Lung (tissue), 12 donors: ENCODE results near the gene AHCY. TPM values are rescaled to one million over a fixed set of nuclear protein-coding genes. Genes with fewer than 3 reads are reported as not detected.

Experiments
- ATAC-seq: fragments of 200-7000 bp; cut with Tn5 transposase; one replicate; pipeline ENCODE4 v1.9.1; 2020; ENCODE audit warnings: moderate number of reproducible peaks; ENCODE audit not compliant: insufficient read depth, low FRiP score
- DNase-seq, 3 donors: peaks; one replicate each; pipeline ENCODE4 v3.0.0-alpha.2; 2013 to 2017
- H3K27ac ChIP-seq, 2 donors: one replicate each; pipeline ENCODE4 v1.5.1; 2013; ENCODE audit warnings: mild to moderate bottlenecking in 2 of 2, moderate library complexity in 2 of 2, control low read depth in 1 of 2, inconsistent platforms in 1 of 2, low read depth in 1 of 2, low read length in 1 of 2
- H3K27me3 ChIP-seq, 3 donors: one replicate each; pipeline ENCODE4 v1.5.1; 2013; ENCODE audit warnings: low read length in 2 of 3; ENCODE audit not compliant: control insufficient read depth in 3 of 3, insufficient read depth in 3 of 3
- H3K36me3 ChIP-seq, 4 donors: one replicate each; pipeline ENCODE4 v1.5.1; 2013; ENCODE audit warnings: low read length in 4 of 4, mild to moderate bottlenecking in 1 of 4, moderate library complexity in 1 of 4; ENCODE audit not compliant: control insufficient read depth in 4 of 4, insufficient read depth in 4 of 4
- H3K4me1 ChIP-seq, 5 donors: one replicate each; pipeline ENCODE4 v1.5.1; 2013; ENCODE audit warnings: low read length in 5 of 5, mild to moderate bottlenecking in 2 of 5, moderate library complexity in 1 of 5; ENCODE audit not compliant: control insufficient read depth in 5 of 5, insufficient read depth in 5 of 5
- H3K4me3 ChIP-seq: one replicate; pipeline ENCODE4 v1.5.1; 2013; ENCODE audit warnings: mild to moderate bottlenecking, control low read depth, moderate library complexity
- H3K9ac ChIP-seq, 2 donors: one replicate each; pipeline ENCODE4 v1.5.1; 2013; ENCODE audit warnings: low read length in 2 of 2, control low read depth in 1 of 2; ENCODE audit not compliant: insufficient read depth in 1 of 2
- H3K9me3 ChIP-seq, 4 donors: one replicate each; pipeline ENCODE4 v1.5.1; 2013; ENCODE audit warnings: low read length in 3 of 4, mild to moderate bottlenecking in 1 of 4, moderate library complexity in 1 of 4; ENCODE audit not compliant: control insufficient read depth in 4 of 4, insufficient read depth in 3 of 4
- CTCF ChIP-seq: IDR thresholded peaks from 2 replicates; pipeline ENCODE4 v1.5.1; 2012; ENCODE audit warnings: mild to moderate bottlenecking; ENCODE audit errors: control extremely low read depth, extremely low read depth
- WGBS, 2 donors: extraction: QIAGEN DNeasy Blood & Tissue Kit; methylation state at CpG; one replicate each; pipeline ENCODE4 v1.1.7; 2013; 5-methylcytosine and 5-hydroxymethylcytosine counted together
- polyA plus RNA-seq, 2 donors: library from polyadenylated mRNA; stranded (reverse); fragments of 200-250 nt; gene quantifications; one replicate each; pipeline ENCODE4 v1.2.1, GENCODE V29; 2013
- total RNA-seq, 2 donors: library from RNA; depleted of rRNA in 1 of 2; stranded (reverse); fragments of >200 nt in 1 of 2; gene quantifications; one replicate each; pipeline ENCODE4 v1.2.1, GENCODE V29; 2014 to 2021
- donor health status: control.
- donor health status: control.
- donor health status: Bipolar disorder and iron deficiency.
- donor health status: healthy.
- donor health status: DM: yes; HTN: yes; CAD: no.

Gene AHCY
- total and polyA plus RNA-seq, 4 donors = 40.2 to 116 (median 105) TPM

- WGBS, 2 donors = 71 to 76% methylated on average over 9 of the region's 9 CpGs
- Histone ChIP-seq H3K27ac (no peak within 1 kb of the TSS), H3K36me3 (no peaks in the 10 kb centered on the region), H3K27me3 (peaks cover 0 to 4% (median 0%) of the 10 kb centered on the region in 3 donors), H3K4me3 (no peak within 1 kb of the TSS), H3K9me3 (peaks cover 0 to 4% (median 0%) of the 10 kb centered on the region in 4 donors), H3K9ac (no peak within 1 kb of the TSS), H3K4me1 (no peaks in the 10 kb centered on the region)
- DNase-seq (no peak), ATAC-seq (no peak)
- TF ChIP-seq CTCF = no peak
These were observed 62.2 kb downstream of the AHCY start, which contains the start of gene ASIP for GRCh38 chr20:34240693-34241615. Gene ASIP (plus strand): TSS chr20:34241423. CDS start chr20:34260375, 18,952 bp downstream.

GRCh38 chr20:34240121-34240520 is 63.0 kb downstream of the AHCY start:
- Histone ChIP-seq H3K4me1 (no peaks in the 10 kb centered on the region), H3K4me3 (no peak overlapping the region), H3K9me3 (peaks cover 0 to 4% (median 0%) of the 10 kb centered on the region in 4 donors), H3K27ac (no peak overlapping the region), H3K36me3 (no peaks in the 10 kb centered on the region), H3K9ac (no peak overlapping the region), H3K27me3 (peaks cover 0 to 4% (median 0%) of the 10 kb centered on the region in 3 donors)
- DNase-seq = no peak
- no peak for ATAC-seq
- no peak for TF ChIP-seq CTCF
- 94 to 100% methylated on average over 1 of the region's 1 CpG for WGBS, 2 donors

- H3K27ac ChIP-seq = no peak overlapping the region
- no peak overlapping the region for H3K9ac ChIP-seq
- H3K4me3 ChIP-seq = no peak overlapping the region
- ATAC-seq = no peak
- WGBS, 2 donors = 81 to 95% methylated on average over 2 of the region's 2 CpGs
- no peaks in the 10 kb centered on the region for H3K4me1 ChIP-seq
- peaks cover 0 to 4% (median 0%) of the 10 kb centered on the region in 3 donors for H3K27me3 ChIP-seq
- DNase-seq = no peak
- H3K36me3 ChIP-seq = no peaks in the 10 kb centered on the region
- H3K9me3 ChIP-seq = peaks cover 0 to 4% (median 0%) of the 10 kb centered on the region in 4 donors
- TF ChIP-seq CTCF = no peak
These were observed 65.2 kb downstream of the AHCY start for GRCh38 chr20:34237942-34238341.
